CD4-positive, alpha-beta T cell treated with Interleukin-15 for 1 hour (primary cell): ENCODE results near the gene INPP5A.
A peak's percentile ranks its signal among the peaks of the same experiment; 100 is the strongest.

Experiments
- DNase-seq: peaks from one replicate; pipeline ENCODE4 v3.0.0-alpha.2; 2020

Gene INPP5A

DNA sequence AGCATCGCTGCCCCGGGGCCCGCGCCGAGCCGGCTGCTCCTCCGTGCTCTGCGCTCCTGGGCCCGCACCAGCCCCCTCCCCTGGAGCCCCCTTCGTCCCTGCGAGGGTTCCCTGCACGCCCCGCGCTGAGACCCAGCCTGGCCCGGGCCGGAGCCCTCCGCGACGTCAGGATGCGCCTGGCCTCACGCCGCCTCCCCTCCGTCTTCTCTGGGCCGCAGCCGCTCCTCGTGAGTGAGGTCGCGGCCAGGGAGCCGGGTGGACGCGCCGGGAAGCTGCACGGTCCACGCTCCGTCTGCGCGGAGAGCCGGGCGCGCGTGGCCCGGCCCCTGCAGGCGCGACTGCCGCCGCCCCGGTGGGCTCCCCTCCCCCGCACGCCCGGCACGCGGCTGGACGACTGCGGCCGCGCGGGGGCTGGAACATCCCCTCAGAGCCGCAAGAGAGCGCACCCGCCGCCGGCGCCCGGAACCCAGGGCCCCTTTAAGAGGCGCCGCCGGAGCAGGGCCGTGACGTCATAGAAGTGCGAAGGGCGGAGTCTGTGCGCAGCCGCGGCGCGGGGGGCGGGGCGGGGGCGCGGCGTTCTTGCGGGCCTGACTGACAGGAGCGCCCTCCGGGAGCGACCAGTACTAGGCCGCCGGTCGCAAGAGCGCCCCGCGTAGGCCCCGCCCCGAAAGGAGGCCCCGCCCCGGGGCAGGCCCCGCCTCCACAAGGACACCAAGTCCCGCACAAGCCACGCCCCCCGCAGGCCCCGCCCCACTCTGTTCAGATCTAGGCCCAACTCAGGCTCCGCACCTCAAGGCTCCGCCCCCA, 507 bp upstream of the INPP5A start:
- DNase-seq = peak; percentile 100

DNA sequence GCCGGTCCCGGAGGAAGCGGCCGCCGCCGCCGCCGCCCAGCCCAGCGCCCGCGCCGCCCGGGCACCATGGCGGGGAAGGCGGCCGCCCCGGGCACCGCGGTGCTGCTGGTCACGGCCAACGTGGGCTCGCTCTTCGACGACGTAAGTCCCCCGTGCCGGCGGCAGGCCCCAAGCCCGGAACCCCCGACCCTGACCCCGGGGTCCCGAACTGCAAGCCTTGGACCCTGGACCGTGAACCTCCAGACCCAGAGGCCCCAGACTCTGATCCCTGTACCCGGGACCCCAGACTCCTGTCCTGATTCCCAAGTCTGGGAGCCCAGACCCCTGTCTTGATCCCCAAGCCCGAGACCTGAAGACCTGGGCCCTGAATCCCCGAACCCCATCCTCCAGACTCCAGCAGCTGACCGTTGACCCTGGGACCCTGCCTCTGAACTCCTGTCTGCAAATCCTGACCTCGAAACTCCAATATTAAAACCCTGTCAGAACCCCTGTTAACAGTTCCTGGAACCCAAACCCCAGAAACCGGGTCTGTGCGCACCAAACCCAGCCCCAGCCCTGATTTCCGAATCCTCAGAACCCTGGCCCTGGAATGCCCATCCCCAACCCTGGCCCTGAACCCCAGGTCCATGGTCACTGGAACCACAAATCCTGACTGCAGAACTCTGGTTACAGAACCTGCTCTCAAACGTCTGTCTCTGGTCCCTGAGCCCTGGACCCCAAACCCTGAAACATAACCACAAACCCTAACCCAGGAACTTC, 623 bp downstream of the INPP5A start:
- peak; percentile 16 for DNase-seq

DNA sequence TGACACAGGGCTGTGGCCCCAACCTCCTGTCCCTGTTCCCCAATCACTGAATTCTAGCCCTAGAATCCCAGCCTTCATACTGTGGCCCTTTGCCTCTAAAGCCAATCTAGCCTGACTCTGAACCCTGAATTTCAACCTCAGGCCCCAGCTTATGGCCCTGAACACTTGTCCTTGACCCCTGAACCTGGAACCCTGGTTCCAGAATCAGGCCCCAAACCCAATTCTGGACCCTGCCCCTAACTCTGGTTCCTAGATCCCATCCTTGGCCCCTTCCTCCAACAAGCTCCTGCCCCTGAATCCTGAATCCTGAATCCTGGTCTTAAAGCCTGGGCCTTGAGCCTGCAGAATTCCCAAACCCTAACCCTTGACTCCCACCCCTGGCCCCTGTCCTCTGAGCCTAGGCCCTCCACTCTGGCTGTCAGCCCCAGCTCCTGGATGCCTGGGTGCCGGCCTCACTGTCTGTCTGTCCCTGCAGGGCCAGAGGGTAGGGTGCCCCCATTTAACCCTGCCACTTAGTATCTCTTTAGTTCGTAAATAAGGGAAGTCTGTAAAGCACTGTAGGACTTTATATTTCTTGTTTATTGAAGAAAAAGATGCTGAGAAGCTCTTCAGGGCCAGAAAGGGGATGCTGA, 1.3 kb downstream of the INPP5A start:
- peak; percentile 12 for DNase-seq

DNA sequence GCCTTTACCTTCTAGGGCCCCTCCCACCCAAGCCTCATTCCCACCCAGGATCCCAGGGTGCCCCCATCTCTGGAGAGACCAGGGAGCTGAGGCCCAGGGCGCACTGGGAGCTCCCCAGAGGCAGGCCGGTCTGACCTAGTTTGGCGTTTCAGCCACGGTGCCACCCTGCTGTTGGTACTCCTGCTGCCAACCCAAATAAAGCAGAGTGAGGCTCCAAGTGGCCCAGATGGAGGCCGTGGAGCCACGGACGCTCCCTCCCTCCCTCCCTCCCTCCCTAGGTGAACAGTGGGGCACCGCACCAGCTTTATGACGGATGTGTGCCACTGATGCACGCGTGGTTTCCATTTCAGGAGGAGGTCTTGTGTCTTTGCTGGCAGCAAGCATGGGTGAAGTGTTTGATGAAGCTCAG, 1.8 kb downstream of the INPP5A start:
- DNase-seq = peak; percentile 41

DNA sequence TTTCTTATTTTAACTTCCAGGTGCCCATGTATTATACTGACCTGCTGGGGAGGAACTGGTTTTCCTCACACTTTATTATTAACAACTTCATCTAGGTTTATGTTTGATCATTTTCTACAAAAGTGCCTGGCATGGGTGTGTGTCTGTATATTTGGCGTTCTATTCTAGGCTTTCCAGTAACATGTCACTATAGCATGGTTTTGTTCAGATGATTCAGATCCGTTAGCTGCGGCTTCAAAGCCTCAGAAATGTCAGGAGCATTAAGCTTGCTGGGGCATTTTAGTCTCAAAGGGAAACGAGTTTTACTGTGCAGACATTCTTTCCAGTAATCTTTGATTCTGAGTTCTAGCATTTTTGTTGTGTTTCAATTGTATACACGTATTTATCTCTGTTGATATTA, 2.3 kb downstream of the INPP5A start:
- peak; percentile 15 for DNase-seq

DNA sequence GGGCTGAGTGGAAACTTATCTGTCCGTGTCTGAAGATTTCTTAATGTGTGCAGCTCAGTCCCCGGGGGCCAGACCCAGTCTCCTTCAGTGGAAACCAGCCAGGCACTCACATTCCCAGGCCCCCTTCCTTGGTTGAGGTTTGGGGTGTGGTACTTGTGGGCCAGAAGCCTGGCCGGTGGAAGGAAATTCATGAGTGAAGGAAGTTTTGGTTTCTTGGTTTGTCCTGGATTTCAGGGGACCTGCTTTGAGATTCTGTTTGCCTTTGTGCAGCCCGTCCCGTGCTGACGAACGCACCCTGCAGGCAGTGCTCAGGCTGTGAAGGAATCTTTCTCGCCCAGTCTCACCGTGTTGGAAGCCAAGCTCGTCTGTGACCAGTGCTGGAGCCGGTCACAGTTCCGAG, 2.9 kb downstream of the INPP5A start:
- DNase-seq = peak; percentile 15

DNA sequence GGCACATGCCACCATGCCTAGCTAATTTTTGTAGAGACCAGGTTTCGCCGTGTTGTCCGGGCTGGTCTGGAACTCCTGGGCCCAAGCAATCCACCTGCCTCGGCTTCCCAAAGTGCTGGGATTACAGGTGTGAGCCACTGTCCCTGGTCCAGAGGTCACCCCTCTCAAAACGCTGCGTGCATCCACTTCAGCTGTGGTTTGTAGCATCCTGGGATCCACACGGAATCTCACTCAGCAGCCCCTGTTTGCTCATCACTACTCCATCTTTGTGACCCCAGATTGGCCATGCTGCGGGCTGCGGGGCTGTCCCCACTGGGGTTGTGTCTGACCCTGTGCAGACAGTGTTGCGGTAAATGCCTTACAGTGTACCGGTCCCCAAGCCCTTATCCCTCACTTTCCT, 3.5 kb downstream of the INPP5A start:
- DNase-seq = no peak

DNA sequence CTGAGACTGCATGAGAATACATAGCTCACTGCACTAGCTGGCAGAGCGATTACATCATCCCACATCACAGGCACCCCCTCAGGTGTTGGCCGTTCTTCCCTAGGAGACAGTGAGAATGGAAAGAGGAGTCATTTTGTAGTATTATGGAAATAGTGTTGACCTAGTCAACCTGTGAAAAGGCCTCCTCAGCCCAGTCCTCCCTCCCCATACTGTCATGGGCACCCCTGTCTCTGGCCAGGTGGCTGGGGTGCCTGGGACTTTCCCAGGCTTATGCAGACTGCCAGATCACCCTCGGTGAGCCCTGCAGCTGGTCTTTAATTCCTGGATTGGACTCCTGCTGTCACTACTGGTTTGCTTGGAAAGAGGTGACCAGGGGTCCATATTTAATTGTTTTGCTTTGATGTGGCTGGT, 4.0 kb downstream of the INPP5A start:
- DNase-seq = no peak

DNA sequence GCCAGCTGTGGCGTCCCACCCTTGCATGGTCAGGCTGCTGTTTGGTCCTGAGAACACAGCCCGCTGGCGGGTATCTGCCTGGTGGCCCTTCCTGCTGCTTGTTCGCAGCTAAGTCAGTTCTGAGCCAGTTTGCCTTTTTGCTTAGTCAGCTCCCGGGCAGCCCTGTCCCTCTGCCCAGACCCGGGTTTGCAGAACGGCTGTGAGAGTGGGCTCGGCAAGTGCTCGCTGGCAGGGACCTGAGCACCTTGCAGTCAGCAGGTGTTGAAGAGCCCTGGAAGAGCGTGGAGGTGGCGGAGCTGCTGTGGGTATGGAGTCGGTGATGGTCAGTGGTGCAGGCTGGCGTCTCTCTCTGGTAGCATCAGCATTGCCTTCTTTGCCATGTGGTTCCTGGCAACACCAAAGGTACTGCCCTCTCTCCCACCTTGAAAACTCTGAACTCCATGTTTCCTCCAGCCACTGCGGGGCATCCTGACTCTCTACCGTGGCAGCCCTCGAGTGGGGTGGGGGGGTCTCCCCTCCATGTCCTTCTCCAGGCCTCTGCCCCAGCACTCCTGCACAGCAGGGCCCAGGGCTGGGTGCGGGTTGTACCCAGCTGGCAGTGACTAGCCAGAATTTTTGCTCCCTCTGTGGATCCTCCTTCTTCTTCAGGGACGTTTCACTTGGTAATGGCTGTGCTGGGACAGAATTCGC, 4.6 kb downstream of the INPP5A start:
- no peak for DNase-seq

DNA sequence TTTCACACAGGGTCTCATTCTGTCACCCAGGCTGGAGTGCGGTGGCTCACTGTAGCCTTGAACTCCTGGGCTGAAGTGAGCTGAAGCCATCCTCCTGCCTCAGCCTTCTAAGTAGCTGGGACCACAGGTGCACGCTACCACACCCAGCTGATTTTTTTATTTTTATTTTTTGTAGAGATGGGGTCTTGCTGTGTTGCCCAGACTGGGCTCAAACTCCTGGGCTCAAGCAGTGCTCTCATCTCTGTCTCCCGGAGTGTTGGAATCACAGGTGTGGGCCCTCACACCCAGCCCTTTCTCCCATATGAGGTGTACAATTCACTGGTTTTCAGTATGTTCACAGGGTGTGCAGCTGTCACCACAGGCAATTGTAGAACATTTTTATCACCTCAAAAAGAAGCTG, 5.2 kb downstream of the INPP5A start:
- no peak for DNase-seq

DNA sequence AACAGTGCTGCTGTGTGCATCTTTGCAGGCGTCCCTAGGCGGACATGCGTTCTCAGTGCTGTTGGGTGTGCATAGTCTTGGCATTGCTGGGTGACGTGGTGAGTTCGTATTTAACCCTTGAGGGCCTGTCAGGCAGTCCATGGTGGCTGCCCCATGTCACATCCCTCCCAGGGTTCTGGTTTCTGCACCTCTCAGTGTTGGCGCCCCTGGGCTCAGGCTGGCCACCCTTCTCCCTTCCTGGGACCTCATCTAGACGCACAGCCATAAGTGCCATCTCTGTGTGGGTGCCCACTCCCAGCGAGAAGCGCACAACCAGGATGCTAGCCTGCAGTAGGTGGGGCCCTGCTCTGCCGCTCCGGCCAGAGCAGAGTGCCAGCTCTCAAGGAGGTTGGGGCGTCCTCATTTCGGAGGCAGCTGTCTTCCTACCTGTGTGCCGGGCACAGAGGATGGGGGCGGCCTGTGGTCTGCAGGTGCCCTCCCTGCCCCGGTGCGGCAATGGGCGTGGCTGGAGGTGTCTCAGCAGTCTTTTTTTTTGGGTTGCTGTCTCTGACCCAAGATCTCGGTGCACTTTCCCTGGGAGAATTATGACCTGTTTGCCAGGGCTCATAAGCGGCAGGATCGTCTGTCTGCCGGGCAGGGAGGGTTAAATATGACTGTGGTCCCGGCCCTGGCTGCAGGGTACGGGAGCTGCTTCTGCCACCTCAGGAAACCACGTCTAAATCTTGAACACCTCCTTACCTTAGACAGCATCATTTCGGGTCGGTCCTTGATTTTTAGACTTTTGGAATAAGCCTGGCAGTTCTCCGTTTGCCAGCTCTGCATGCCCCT, 6.5 kb downstream of the INPP5A start:
- DNase-seq = no peak

DNA sequence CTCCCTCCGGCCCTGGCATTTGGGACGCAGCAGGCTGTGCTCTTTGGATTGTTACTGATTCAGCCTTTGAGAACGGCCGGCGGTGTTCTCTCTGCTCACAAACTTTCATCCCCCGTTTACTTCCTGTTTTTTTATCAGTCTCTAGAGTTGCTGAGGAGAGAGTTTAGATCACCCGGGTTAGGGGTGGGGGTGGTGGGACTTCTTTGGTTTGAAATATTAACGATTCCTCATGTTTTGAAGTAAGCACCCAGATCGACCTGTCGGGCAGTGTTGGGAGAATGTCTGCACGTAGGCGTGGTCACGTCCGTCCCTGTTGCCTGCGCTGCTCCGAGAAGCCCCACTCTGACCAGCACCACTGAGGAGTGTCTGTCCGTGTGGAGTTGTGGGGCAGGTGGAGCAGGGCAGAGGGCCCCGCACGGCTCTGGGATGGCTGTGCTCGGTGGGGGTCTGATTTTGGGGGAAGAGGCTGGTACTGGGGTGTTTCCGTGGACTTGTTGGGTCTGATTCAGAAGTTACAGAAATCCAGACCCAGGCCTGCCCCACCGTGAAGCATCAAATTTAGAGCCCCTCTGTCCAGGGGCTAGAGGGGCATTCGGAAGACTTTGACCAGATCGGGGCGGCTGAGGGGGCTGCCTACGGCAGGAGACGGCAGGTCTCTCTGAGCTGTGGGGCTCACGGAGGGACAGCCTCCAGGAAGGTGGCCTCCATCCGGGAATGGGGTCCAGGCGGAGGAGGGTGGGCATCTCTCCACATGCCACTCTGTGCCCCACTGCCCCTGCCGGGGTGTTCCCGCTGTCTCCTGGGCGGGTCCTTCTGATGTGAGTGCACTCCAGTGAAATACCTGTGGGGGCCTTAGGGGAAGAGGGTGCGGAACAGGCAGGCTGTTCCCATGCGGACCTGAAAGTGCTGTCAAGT, 7.4 kb downstream of the INPP5A start:
- no peak for DNase-seq

DNA sequence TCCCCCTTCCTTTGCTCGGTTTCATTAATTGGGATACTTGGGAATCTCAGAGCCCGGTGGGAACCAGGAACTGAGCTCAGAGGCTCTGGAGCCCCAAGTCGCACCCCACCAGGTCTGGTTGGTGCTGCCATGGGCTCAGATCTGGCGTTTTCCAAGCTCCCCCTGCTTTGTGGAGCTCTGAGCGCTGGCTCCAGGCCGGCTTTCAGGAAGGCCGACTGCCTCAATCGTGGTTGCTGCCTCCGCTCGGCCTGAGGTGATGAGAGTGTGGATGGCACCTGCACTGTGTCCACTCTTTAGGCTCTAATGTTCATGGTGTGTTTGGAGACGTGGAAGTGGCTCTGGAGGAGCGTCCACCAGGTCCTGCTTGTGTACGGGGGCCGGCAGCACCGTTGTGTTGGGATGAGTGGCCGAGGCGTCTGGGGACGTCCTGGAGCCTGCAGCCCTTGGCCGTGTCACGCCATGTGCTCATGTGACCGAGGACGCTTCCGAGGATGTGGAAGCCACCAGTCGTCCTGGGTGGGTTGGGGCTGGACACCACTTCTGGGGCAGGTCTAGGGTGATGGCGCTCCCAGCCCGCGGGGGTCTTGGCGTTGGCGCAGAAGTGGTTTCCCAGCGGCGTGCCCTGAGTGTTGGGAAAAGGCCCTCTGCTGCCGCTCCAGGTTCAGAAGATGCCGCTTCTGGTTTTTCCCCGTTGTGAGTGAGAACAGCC, 8.2 kb downstream of the INPP5A start:
- no peak for DNase-seq

DNA sequence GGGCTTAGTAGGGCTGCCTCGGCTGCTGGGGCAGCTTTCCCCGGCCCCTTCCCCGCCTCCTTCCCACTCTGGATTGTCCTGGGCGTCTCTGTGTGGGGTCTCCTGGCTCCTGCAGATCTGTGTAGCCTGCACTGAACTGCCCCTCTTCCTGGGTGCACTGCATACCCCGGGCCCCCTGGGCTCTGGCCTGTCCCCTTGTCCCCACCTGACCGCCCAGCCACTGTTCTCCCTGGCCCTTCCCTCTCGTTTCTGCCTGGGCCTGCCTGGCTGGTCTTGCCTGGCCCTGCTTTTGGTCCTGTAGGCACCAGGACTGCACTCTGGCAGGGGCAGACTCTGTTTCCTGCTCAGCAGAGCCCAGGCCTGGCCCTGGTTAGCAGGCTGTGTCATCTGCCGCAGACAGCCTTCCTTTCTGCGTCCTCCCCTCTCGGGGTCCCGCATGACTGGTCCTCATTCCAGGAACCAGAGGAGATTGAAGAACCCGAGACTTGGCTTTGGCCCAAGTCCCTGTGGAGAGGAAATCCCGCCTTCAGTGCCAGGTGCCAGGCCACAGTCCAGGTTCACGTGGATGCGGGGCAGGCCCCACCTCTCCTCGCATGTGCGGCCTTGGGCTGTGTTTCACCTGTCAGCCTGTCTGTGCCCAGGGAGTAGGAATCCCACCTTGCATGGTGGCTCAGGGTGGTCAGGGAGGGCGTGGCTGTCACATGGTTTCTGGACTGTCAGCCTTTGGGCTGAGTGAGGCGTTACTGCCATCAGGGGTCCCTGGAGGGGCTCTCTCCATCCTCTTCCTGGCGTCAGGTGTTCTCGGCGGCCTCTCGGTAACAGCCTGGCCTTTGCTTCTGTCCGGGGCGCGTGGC, 9.2 kb downstream of the INPP5A start:
- peak; percentile 53 for DNase-seq

DNA sequence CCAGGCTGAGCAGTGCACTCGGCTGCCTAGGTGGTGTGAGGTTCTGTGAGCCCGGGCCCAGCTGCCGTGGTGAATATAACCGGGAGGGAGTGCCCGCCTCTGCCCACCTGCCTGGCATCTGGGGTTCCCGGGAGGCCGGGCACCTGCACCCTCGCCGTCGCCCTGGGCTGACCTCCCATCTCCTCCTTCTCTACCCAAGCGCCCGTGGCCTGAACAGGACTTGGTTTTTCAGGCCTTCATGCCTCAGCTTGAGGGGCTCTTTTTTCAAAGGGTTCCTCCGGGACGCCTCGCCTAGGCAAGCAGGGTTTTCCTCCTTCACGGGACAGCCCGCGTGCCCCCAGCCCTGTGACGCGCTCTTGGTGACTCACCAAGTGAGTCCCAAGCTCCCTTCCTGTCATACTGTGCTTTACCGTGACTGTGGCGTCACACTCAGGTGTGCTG, 9.9 kb downstream of the INPP5A start:
- DNase-seq = peak; percentile 77

DNA sequence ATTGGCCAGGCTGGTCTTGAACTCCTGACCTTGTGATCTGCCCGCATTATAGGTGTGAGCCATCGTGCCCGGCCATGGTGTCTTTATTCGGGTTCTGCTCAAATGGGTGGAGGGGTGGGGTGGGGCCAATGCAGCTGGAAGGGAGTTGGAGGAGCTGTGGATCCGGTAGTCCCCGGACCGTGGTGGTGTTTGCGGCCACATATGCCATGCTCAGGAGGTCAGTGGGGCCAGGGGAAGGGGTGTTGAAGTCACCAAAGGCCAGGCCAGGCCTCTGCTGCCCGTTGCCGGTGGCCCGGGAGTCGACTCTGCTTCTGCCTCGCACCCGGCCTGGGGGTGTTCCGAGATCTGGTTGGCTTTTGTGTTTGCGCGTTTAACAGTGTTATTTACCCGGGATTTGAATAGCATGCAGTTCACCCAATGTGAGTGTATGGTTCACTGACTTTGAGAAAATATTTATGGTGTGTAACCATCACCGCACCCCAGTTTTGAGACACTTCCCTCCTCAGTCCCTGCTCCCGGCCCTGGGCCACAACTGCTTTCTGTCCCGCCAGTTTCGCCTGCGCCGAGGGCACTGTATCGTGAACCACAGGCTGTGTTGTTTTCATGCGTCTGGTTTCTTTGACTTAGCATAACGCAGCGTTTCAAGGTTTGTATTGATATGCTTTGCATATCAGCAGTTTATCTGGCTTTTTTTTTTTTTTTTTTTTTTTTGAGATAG, 10.7 kb downstream of the INPP5A start:
- DNase-seq = peak; percentile 66

DNA sequence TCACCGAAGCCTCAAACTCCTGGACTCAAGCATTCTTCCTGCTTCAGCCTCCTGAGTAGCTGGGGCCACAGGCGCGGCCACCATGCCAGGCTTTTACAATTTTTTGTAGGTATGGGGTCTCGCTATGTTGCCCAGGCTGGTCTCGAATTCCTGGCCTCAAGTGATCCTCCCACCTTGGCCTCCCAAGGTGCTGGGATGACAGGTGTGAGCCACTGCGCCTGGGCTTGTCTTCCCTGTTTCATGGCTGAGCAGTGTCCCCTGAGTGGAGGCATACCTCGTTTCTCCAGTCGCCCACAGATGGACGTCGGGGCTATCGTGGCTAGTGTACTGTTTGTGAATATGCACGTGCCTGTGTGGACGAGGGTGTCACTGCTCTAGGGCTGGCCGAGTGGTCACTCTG, 11.3 kb downstream of the INPP5A start:
- no peak for DNase-seq

DNA sequence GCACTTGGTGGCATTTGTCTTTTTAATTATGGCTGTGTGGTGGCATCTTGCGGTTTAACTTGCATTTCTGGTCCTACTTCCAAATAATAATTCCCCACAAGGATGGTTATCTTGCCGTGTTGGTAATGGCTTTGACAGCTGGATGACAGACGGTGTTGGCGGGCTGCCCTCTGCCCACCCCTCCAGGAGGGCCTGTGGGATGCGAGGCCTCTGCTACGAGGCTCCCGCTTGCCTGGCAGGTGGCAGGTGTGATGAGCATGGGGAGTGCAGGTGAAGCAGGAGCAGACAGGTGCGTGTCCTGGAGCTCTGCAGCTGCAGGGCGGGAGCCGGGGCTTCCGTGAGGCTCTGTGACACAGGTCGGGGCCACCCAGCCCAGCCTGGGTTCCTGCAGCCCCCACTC, 11.8 kb downstream of the INPP5A start:
- no peak for DNase-seq
